ENCODE results near the gene TBC1D4.

DNA sequence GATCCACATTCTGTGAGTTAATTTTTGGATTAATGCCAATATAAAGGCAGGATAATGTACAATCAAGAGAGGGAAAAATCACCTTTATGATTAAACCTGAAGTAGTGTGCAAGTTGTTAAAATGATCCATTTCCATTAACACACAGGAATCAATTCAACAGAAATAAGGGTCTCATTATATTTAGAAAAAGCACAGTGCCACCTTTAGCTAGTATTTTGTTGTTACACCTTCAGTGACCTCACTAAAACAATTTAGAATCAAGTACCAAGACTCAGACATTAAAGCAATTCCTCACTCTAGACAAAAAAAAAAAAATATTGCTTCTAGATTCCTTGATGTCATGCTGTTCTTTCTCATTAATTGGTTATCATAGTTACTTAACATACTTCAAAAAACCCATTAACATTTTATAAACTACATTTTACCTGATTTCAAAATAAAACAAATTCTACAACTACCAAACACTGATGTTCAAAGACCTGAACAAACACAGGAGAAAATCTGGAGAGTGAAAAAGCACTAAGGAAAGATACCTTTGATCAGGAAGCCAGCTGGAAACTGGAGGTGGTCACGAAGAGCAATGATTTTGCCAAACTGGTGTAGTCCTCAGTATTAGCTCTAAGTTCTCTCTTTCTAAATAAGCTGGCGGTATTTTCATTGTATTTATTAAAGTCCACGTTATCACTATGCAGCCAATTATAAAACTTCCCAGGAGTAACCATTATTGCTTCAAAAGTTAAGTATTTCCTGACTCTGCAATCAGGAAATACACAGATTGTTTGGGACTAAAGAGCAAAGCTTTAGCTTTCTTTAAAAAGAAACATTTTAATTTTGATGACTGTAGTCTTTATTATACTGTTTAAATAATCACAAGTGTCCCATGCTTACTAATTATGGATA lies 115.3 kb downstream of the TBC1D4 start:
- TF ChIP-seq, protein P1, sequence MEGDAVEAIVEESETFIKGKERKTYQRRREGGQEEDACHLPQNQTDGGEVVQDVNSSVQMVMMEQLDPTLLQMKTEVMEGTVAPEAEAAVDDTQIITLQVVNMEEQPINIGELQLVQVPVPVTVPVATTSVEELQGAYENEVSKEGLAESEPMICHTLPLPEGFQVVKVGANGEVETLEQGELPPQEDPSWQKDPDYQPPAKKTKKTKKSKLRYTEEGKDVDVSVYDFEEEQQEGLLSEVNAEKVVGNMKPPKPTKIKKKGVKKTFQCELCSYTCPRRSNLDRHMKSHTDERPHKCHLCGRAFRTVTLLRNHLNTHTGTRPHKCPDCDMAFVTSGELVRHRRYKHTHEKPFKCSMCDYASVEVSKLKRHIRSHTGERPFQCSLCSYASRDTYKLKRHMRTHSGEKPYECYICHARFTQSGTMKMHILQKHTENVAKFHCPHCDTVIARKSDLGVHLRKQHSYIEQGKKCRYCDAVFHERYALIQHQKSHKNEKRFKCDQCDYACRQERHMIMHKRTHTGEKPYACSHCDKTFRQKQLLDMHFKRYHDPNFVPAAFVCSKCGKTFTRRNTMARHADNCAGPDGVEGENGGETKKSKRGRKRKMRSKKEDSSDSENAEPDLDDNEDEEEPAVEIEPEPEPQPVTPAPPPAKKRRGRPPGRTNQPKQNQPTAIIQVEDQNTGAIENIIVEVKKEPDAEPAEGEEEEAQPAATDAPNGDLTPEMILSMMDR (IDR thresholded peaks at IDR 0.05; ENCODE audit: poor library complexity, severe bottlenecking), result no peak
- TF ChIP-seq EZH2 (IDR thresholded peaks at IDR 0.05; ENCODE audit: borderline replicate concordance, insufficient read depth, low read length, poor library complexity, severe bottlenecking) (no peak), POLR2AphosphoS5 (IDR thresholded peaks at IDR 0.05) (no peak), EP300 (conservative IDR thresholded peaks at IDR 0.05; ENCODE audit: poor library complexity, severe bottlenecking) (no peak), RAD21 (conservative IDR thresholded peaks at IDR 0.05) (no peak), TAF1 (IDR thresholded peaks at IDR 0.05; ENCODE audit: low read depth) (no peak), SMC3 (conservative IDR thresholded peaks at IDR 0.05; ENCODE audit: poor library complexity) (no peak), MXI1 (conservative IDR thresholded peaks at IDR 0.05; ENCODE audit: poor library complexity, severe bottlenecking) (no peak)
- TF ChIP-seq, protein P2, sequence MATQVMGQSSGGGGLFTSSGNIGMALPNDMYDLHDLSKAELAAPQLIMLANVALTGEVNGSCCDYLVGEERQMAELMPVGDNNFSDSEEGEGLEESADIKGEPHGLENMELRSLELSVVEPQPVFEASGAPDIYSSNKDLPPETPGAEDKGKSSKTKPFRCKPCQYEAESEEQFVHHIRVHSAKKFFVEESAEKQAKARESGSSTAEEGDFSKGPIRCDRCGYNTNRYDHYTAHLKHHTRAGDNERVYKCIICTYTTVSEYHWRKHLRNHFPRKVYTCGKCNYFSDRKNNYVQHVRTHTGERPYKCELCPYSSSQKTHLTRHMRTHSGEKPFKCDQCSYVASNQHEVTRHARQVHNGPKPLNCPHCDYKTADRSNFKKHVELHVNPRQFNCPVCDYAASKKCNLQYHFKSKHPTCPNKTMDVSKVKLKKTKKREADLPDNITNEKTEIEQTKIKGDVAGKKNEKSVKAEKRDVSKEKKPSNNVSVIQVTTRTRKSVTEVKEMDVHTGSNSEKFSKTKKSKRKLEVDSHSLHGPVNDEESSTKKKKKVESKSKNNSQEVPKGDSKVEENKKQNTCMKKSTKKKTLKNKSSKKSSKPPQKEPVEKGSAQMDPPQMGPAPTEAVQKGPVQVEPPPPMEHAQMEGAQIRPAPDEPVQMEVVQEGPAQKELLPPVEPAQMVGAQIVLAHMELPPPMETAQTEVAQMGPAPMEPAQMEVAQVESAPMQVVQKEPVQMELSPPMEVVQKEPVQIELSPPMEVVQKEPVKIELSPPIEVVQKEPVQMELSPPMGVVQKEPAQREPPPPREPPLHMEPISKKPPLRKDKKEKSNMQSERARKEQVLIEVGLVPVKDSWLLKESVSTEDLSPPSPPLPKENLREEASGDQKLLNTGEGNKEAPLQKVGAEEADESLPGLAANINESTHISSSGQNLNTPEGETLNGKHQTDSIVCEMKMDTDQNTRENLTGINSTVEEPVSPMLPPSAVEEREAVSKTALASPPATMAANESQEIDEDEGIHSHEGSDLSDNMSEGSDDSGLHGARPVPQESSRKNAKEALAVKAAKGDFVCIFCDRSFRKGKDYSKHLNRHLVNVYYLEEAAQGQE (IDR thresholded peaks at IDR 0.05; ENCODE audit: borderline replicate concordance), result no peak
